Right ventricle myocardium superior (tissue), 1 donor: ENCODE data around the gene RPS15. TPM values are rescaled to one million over a fixed set of nuclear protein-coding genes. Genes with fewer than 3 reads are reported as not detected.
"Not testable (repeated sequence)": the region's sequence is repeated elsewhere in the genome, so short reads cannot be mapped to it uniquely, and the experiment has no call there.

Source experiments
- ATAC-seq: fragments of 200-7000 bp; cut with Tn5 transposase; one replicate; pipeline ENCODE4 v1.9.1; 2020; ENCODE audit warnings: mild to moderate bottlenecking; ENCODE audit not compliant: poor library complexity
- DNase-seq: peaks from one replicate; pipeline ENCODE4 v3.0.0-alpha.2; 2020
- intact Hi-C: fragments of 100-400 bp; cut with DNase I; formaldehyde crosslinking; loops from one replicate; pipeline ENCODE4 v1.11.2; 2022
- total RNA-seq: library from RNA; stranded (reverse); fragmentation: NEBNext Ultra II Directional; extraction: Animal tissue kit (Norgen Biotek cat#: 25700); gene quantifications from one replicate; pipeline ENCODE4 v1.2.1, GENCODE V29; 2021
- donor health status: DM: no; HTN: yes; CAD: no; lungs with severe emphysema.

The RPS15 gene
- total RNA-seq, 1 donor from 2014 or later = 671 TPM

- no peak for ATAC-seq
- intact Hi-C loops = no loop called here
- no peak for DNase-seq
These were observed 10.8 kb upstream of the RPS15 start for GRCh38 chr19:1427221-1427920.

- ATAC-seq = peak; percentile 48
- no peak for DNase-seq
- intact Hi-C loops = no loop called here
These were observed 9.3 kb upstream of the RPS15 start for GRCh38 chr19:1428738-1429391.

GRCh38 chr19:1429750-1430149 is 8.4 kb upstream of the RPS15 start:
- DNase-seq (peak; percentile 76), ATAC-seq (peak; percentile 83)
- intact Hi-C loops = no loop called here

GRCh38 chr19:1430246-1430645 is 8.0 kb upstream of the RPS15 start:
- no peak for ATAC-seq
- intact Hi-C loops = no loop called here
- no peak for DNase-seq

- no peak for ATAC-seq
- intact Hi-C loops = no loop called here
These were observed 6.3 kb upstream of the RPS15 start for GRCh38 chr19:1431759-1432506.

GRCh38 chr19:1432507-1432887 is 5.7 kb upstream of the RPS15 start:
- intact Hi-C loops = no loop called here
- no peak for ATAC-seq
- no peak for DNase-seq

More at GRCh38 chr19:1431759-1432506, 6.3 kb upstream of the RPS15 start:
- no peak for DNase-seq

GRCh38 chr19:1433119-1434039 is 4.8 kb upstream of the RPS15 start:
- intact Hi-C loops = no loop called here
- ATAC-seq (no peak), DNase-seq (no peak)

- intact Hi-C loops = no loop called here
- ATAC-seq (no peak), DNase-seq (no peak)
These were observed 4.2 kb upstream of the RPS15 start for GRCh38 chr19:1434040-1434366.

- intact Hi-C loops = no loop called here
- no peak for DNase-seq
These were observed 3.6 kb upstream of the RPS15 start for GRCh38 chr19:1434577-1435060.

GRCh38 chr19:1435378-1435989 is 2.7 kb upstream of the RPS15 start:
- no peak for DNase-seq
- ATAC-seq = no peak
- intact Hi-C loops = no loop called here

More at GRCh38 chr19:1434577-1435060, 3.6 kb upstream of the RPS15 start:
- ATAC-seq = no peak

GRCh38 chr19:1437609-1438008 is 587 bp upstream of the RPS15 start:
- DNase-seq (no peak), ATAC-seq (no peak)
- intact Hi-C loops = no loop called here

GRCh38 chr19:1438933-1439354 is 748 bp downstream of the RPS15 start:
- DNase-seq (no peak), ATAC-seq (no peak)
- intact Hi-C loops = no loop called here

- DNase-seq, ATAC-seq, intact Hi-C loops: not testable (repeated sequence)
These were observed 1.6 kb downstream of the RPS15 start for GRCh38 chr19:1439525-1440417.

GRCh38 chr19:1440418-1440801 is 2.2 kb downstream of the RPS15 start:
- no peak for DNase-seq
- intact Hi-C loops = no loop called here
- no peak for ATAC-seq

GRCh38 chr19:1441022-1441426 is 2.8 kb downstream of the RPS15 start:
- ATAC-seq (no peak), DNase-seq (no peak)
- intact Hi-C loops = no loop called here

- ATAC-seq (no peak), DNase-seq (no peak)
- intact Hi-C loops = no loop called here
These were observed 3.7 kb downstream of the RPS15 start for GRCh38 chr19:1441677-1442438.
